Right atrium auricular region (tissue), 2 donors: ENCODE measurements around the gene ATG7. TPM values are rescaled to one million over a fixed set of nuclear protein-coding genes. Genes with fewer than 3 reads are reported as not detected.

ENCODE experiments used
- DNase-seq: peaks from one replicate; pipeline ENCODE4 v3.0.0-alpha.2; 2019; ENCODE audit warnings: low spot score
- H3K27ac ChIP-seq, 2 donors: fragments of 200-600 bp; sonication (generic); 1 replicate in 1 of 2; 2 replicates in 1 of 2; pipeline ENCODE4 v1.5.1; 2016 to 2019
- H3K27me3 ChIP-seq, 2 donors: fragments of 200-600 bp; sonication (generic); one replicate each; pipeline versions ENCODE4 v1.5.1 to v1.6.0; 2017 to 2019
- H3K36me3 ChIP-seq: fragments of 200-600 bp; sonication (generic); one replicate; pipeline ENCODE4 v1.5.1; 2016
- H3K4me1 ChIP-seq, 2 donors: fragments of 200-600 bp; sonication (generic); one replicate each; pipeline versions ENCODE4 v1.5.1 to v1.6.0; 2017 to 2019
- H3K4me3 ChIP-seq, 2 donors: fragments of 200-600 bp; sonication (generic); 1 replicate in 1 of 2; 2 replicates in 1 of 2; pipeline ENCODE4 v1.5.1; 2017 to 2019; ENCODE audit warnings: mild to moderate bottlenecking in 1 of 2, moderate library complexity in 1 of 2
- H3K9me3 ChIP-seq, 2 donors: fragments of 200-600 bp; sonication (generic); one replicate each; pipeline ENCODE4 v1.5.1; 2019
- total RNA-seq, 2 donors: library from RNA; depleted of rRNA; stranded (reverse); fragments of >200 nt; gene quantifications; one replicate each; pipeline ENCODE4 v1.1.0, GENCODE V29; 2016
- TF ChIP-seq, protein P1 (sequence below), 2 donors: fragments of 200-600 bp; sonication (generic); IDR thresholded peaks; one replicate each; pipeline ENCODE4 v1.5.1; 2019; ENCODE audit warnings: antibody characterized with exemption in 2 of 2

ATG7 gene
- total RNA-seq, 2 donors from 2014 or later = 15.2 to 23.8 TPM

DNA sequence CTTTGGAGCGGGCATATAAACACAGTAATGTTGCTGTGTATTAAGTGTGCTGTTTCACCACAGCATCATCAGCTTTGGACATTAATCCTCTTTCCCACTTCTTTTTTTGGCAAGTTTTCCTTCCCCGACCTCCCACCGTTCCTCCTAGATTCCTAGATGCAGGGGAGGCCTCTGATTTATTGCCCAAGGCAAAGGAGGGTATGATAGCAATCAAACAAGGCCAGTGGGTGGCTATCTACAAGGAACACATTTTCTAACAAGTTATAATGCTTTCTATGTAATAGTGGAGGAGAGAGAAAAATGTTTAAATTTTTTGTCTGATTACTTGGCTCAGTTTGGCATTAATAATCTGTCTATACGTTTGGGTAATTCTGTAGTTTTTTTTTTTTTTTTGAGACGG, 38.1 kb downstream of the ATG7 start:
- H3K27me3 ChIP-seq = no peaks in the 10 kb centered on the region
- H3K4me1 ChIP-seq = peaks cover 0 to 23% of the 10 kb centered on the region in 2 donors
- H3K36me3 ChIP-seq = peaks cover 52% of the 10 kb centered on the region
- H3K27ac ChIP-seq = no peak overlapping the region
- H3K9me3 ChIP-seq = no peaks in the 10 kb centered on the region
- TF ChIP-seq, protein P1, sequence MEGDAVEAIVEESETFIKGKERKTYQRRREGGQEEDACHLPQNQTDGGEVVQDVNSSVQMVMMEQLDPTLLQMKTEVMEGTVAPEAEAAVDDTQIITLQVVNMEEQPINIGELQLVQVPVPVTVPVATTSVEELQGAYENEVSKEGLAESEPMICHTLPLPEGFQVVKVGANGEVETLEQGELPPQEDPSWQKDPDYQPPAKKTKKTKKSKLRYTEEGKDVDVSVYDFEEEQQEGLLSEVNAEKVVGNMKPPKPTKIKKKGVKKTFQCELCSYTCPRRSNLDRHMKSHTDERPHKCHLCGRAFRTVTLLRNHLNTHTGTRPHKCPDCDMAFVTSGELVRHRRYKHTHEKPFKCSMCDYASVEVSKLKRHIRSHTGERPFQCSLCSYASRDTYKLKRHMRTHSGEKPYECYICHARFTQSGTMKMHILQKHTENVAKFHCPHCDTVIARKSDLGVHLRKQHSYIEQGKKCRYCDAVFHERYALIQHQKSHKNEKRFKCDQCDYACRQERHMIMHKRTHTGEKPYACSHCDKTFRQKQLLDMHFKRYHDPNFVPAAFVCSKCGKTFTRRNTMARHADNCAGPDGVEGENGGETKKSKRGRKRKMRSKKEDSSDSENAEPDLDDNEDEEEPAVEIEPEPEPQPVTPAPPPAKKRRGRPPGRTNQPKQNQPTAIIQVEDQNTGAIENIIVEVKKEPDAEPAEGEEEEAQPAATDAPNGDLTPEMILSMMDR (IDR thresholded peaks at IDR 0.05) = no peak
- no peak overlapping the region for H3K4me3 ChIP-seq
- no peak for DNase-seq

DNA sequence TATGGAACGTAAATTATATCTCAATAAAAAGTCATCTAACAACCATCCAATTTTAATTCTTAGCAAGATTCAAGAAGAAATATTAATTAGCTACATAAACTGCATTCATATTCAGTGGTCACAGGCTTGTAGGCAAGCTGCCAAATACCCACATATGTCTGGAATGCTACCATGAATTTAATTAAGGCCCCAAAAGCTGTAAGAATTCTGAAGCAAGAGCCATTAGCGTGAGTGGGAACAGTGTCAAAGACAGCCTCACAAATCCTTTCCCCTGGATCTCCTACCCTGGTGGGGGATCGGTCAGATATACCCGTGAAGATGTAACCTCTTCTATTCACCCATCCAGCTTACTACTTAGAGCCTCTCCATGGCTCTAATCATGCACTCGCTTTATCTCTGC, 40.0 kb downstream of the ATG7 start:
- no peaks in the 10 kb centered on the region for H3K9me3 ChIP-seq
- H3K4me3 ChIP-seq = no peak overlapping the region
- H3K36me3 ChIP-seq = peaks cover 68% of the 10 kb centered on the region
- peaks cover 0 to 4% of the 10 kb centered on the region in 2 donors for H3K4me1 ChIP-seq
- no peak overlapping the region for H3K27ac ChIP-seq
- H3K27me3 ChIP-seq = no peaks in the 10 kb centered on the region
- TF ChIP-seq, protein P1 (IDR thresholded peaks at IDR 0.05) = no peak
- DNase-seq = no peak

DNA sequence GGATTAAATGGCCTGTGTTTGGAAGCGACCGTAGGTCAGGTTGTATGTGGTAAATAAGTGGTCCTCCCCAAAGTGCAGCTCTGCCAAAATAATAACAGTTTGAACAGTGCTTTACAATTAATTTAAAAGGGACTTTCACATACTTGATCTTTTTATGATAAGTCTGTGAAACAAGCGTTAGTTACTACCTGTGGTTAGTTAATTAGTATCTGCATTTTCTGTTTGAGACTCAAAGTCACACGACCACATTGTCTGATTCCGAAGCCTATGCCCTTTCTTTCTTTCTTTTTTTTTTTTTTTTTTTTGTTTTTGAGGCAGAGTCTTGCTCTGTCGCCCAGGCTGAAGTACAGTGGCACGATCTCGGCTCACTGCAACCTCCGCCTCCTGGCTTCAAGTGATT, 45.1 kb downstream of the ATG7 start:
- Histone ChIP-seq H3K4me3 (no peak overlapping the region), H3K27ac (no peak overlapping the region), H3K36me3 (peaks cover 80% of the 10 kb centered on the region), H3K27me3 (no peaks in the 10 kb centered on the region), H3K9me3 (no peaks in the 10 kb centered on the region), H3K4me1 (no peaks in the 10 kb centered on the region)
- TF ChIP-seq, protein P1 (IDR thresholded peaks at IDR 0.05) = no peak
- no peak for DNase-seq

DNA sequence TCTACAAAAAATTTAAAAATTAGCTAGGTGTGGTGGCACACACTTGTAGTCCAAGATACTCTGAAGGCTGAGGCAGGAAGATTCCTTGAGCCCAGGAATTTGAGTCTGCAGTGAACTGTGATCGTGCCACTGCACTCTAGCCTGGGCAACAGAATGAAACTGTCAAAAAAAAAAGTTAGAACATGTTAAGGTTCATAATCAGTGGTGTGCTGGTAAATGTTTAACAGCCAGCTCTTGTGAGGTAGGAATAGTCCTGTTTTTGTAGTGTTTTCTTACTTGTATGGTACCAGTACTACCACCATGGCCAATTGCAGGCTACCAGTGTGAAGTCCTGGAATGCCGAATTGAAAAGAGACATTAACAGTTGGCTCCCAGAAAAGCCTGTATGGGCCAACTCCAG, 50.7 kb downstream of the ATG7 start:
- Histone ChIP-seq H3K9me3 (no peaks in the 10 kb centered on the region), H3K4me1 (no peaks in the 10 kb centered on the region), H3K36me3 (peaks cover 37% of the 10 kb centered on the region), H3K4me3 (no peak overlapping the region), H3K27me3 (no peaks in the 10 kb centered on the region), H3K27ac (no peak overlapping the region)
- TF ChIP-seq, protein P1 (IDR thresholded peaks at IDR 0.05) = no peak
- no peak for DNase-seq

DNA sequence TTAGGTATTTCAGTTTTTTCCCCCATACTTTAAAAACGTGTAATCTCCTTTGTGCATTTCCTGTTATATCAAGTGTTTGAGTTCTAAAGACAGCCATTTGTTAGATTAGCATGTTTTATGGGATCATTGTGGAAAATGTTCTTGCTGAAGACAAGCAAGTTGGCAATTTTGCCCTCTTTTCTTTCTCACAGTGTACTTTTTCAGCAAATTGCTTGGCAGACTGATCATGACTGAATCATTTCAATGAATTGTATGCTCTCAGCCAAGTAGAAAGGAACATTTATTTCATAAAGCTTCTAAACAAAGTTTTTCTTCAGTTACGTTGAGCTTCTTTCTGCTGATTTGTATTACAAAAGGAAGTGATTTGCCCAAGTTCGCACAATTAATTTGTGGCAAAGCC, 51.6 kb downstream of the ATG7 start:
- no peak for DNase-seq
- H3K36me3 ChIP-seq = peaks cover 28% of the 10 kb centered on the region
- no peak overlapping the region for H3K27ac ChIP-seq
- no peak overlapping the region for H3K4me3 ChIP-seq
- no peaks in the 10 kb centered on the region for H3K4me1 ChIP-seq
- no peaks in the 10 kb centered on the region for H3K27me3 ChIP-seq
- TF ChIP-seq, protein P1 (IDR thresholded peaks at IDR 0.05) = no peak
- H3K9me3 ChIP-seq = no peaks in the 10 kb centered on the region

DNA sequence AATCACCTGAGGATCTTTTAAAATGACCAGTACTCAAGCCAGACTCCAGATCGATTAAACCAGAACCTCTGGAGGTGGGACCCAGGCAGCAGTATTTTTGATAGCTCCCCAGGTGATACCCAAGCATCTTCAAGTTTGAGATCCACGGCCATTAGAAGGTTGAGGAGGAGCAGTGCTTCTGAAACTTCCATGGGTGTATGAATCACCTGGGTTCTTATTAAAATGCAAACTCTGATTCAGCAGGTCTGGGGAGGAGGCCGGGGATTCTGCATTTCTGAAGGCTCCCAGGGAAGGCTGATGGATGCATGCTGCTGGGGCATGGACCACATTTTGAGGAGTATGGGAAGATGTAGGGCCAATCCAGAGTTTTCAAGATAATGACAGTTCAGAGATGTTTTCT, 55.4 kb downstream of the ATG7 start:
- Histone ChIP-seq H3K27ac (no peak overlapping the region), H3K4me1 (no peaks in the 10 kb centered on the region), H3K9me3 (no peaks in the 10 kb centered on the region), H3K27me3 (no peaks in the 10 kb centered on the region), H3K4me3 (no peak overlapping the region), H3K36me3 (peaks cover 6% of the 10 kb centered on the region)
- TF ChIP-seq, protein P1 (IDR thresholded peaks at IDR 0.05) = no peak
- DNase-seq = no peak
